ENCODE measurements around the gene ITIH6.
A peak's percentile ranks its signal among the peaks of the same experiment; 100 is the strongest.
"Not testable (repeated sequence)": the region's sequence is repeated elsewhere in the genome, so short reads cannot be mapped to it uniquely, and the experiment has no call there.

The ITIH6 gene

DNA sequence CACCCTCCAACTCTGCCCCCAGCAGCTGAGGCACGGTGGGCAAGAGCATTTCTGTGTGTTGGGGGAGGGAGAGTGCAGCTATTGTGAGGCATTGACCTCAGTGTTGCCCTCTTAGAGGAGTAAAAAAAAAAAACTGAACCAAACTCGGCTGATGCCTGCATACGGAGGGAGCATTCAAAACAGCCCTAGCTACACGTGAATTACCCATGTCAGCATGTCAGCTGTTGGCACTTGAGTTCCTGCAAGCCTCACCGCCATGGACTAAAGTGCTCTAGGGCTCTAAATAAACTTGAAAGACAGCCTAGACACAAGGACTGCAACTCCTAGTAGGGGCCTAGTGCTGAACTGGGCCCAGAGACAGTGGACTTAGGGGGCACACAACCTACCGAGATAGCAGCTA lies 22.0 kb downstream of the ITIH6 start:
- Mint-ChIP-seq H3K4me3 (no peak overlapping the region), H3K27me3 (ENCODE audit: low read depth, poor library complexity) (peaks cover 4% of the 10 kb centered on the region), H3K4me1 (peaks cover 46% of the 10 kb centered on the region), H3K27ac (no peak overlapping the region), H3K36me3 (ENCODE audit: low read depth) (peaks cover 13% of the 10 kb centered on the region), H3K9me3 (peaks cover 53% of the 10 kb centered on the region)
- TF ChIP-seq, protein P1, sequence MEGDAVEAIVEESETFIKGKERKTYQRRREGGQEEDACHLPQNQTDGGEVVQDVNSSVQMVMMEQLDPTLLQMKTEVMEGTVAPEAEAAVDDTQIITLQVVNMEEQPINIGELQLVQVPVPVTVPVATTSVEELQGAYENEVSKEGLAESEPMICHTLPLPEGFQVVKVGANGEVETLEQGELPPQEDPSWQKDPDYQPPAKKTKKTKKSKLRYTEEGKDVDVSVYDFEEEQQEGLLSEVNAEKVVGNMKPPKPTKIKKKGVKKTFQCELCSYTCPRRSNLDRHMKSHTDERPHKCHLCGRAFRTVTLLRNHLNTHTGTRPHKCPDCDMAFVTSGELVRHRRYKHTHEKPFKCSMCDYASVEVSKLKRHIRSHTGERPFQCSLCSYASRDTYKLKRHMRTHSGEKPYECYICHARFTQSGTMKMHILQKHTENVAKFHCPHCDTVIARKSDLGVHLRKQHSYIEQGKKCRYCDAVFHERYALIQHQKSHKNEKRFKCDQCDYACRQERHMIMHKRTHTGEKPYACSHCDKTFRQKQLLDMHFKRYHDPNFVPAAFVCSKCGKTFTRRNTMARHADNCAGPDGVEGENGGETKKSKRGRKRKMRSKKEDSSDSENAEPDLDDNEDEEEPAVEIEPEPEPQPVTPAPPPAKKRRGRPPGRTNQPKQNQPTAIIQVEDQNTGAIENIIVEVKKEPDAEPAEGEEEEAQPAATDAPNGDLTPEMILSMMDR (IDR thresholded peaks at IDR 0.05), result no peak
- no peak for DNase-seq

DNA sequence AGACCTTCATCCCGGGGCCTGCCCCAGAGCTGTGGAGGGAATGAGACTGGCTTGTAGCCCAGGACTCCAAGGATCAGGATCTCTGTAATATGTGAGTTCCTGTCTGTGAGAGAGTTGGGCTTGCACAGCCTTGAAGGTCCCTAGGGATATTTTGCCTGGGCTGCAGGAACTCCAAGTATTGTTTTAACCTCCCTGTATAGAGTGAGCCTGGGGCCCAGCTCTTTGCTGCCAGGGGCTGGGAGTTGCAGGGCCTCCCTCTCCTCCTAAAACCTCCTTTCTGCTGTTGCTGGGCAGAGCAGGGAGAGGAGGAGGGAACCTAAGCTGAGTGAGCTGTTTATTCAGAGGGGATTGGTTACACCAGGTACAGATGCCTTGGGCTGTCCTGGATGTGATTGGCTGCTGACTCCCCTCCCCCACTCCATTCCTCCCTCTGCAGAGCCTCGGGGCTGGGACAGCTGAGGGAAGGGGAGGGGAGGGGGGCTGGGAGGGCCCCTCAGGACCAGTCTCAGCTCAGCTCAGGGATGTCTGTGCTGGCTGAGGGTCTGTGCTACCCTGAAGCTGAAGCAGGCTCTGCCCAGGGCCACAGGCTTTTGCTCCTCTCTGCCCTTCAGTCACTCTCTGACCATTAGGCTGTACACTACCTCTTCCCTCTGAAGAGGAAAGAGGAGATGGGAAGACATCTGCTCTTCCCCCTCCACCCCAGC lies 23.5 kb downstream of the ITIH6 start:
- Mint-ChIP-seq H3K27ac (peak overlapping the region; percentile 99), H3K9me3 (peaks cover 59% of the 10 kb centered on the region), H3K4me3 (peak overlapping the region; percentile 67), H3K4me1 (peaks cover 56% of the 10 kb centered on the region), H3K36me3 (ENCODE audit: low read depth) (peaks cover 23% of the 10 kb centered on the region)
- DNase-seq, result peak; percentile 50
- H3K27me3 Mint-ChIP-seq (ENCODE audit: low read depth, poor library complexity), result not testable (repeated sequence)

DNA sequence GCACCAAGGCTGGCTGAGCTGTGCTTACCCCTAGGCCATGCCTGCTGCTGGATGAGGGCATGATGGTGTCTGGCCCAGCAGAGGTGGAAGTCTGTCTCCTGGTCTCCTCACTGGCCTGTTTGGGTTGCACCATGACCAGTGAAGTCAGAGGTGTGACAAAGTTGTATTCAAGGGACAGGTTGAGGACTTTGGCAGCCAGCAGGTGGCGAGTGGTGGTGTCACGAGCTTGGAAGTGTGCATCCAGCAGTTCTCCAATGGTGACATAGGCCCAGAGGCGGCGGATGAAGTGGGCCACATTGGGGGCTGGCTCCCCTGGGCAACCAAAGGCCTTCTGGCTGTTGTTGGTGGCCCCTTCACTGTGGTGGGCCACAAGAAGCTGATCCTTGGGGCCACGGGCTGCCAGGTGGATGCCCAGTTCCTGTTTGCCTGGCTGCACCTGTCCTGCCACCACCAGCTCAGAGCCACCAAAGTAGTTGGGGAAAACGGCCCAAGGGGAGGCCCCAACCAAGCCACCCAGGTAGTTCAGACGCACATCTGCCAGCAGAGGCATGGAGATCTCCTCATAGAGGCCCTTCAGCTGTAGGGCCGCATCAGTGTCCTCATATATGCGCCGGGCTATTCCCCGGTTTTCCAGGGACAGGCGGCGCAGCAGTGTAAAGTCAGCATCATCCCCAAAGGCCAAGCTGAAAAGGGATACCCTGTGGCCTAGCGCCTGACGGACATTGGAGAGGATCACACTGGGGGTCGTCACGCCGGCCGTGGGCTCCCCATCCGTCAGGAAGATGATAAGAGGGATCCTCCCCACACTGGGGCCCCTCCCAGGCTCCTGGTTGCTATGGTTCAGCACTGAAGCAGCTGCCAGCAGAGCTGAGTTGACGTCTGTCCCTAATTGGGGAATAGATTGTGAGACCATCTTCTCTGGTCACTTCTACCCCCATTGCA lies 39.7 kb downstream of the ITIH6 start:
- H3K9me3 Mint-ChIP-seq, result peaks cover 66% of the 10 kb centered on the region

DNA sequence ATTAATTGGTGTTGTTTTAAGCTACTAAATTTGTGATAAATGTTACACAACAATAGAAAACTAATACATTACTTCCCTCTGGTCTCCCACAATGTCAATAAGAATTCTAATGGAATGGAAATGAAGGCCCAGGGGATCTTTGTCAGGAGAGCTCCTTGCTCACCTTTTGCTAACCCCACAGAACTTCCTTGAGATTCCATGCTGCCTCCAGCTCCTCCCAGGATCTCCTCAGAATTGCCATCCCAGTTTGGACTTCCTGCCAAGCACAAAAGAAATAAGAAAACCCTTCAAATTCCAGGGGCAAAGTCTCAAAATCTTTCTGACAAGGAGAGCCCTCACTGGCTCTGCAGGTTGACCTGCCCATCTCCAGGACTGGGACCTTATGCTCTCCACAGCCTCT lies 43.2 kb downstream of the ITIH6 start:
- no peak for DNase-seq
- Mint-ChIP-seq H3K27me3 (ENCODE audit: low read depth, poor library complexity) (no peaks in the 10 kb centered on the region), H3K4me1 (peaks cover 14% of the 10 kb centered on the region), H3K4me3 (no peak overlapping the region), H3K9me3 (peaks cover 79% of the 10 kb centered on the region), H3K27ac (no peak overlapping the region), H3K36me3 (ENCODE audit: low read depth) (no peaks in the 10 kb centered on the region)
- TF ChIP-seq, protein P1 (IDR thresholded peaks at IDR 0.05), result no peak

More for the DNA sequence above, 39.7 kb downstream of the ITIH6 start:
- Mint-ChIP-seq H3K4me3 (no peak overlapping the region), H3K36me3 (ENCODE audit: low read depth) (no peaks in the 10 kb centered on the region), H3K4me1 (peaks cover 14% of the 10 kb centered on the region), H3K27me3 (ENCODE audit: low read depth, poor library complexity) (no peaks in the 10 kb centered on the region), H3K27ac (no peak overlapping the region)
- TF ChIP-seq, protein P1 (IDR thresholded peaks at IDR 0.05), result no peak
- no peak for DNase-seq

DNA sequence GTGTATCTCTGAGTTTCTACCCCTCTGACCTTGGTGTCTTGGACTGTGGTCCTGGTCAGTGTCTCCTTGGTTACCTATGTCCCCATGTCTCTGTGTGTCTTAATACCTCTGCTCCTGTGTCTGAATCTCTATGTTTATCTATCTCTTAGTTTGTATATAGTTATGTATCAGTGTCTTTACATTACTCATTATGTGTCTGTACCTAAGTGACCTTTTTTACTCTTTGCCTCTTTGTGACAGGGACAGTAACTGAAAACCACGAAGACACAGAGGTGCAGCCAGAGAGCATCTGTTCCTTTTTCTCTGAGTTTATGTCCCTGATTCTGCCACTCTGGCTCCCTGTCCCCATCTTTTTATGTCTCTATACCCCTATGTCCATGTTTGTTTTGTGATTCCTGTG lies 49.4 kb downstream of the ITIH6 start:
- H3K27me3 Mint-ChIP-seq (ENCODE audit: low read depth, poor library complexity), result no peaks in the 10 kb centered on the region
- no peak for DNase-seq
- no peaks in the 10 kb centered on the region for H3K4me1 Mint-ChIP-seq
- H3K36me3 Mint-ChIP-seq (ENCODE audit: low read depth), result no peaks in the 10 kb centered on the region
- H3K4me3 Mint-ChIP-seq, result no peak overlapping the region
- peaks cover 50% of the 10 kb centered on the region for H3K9me3 Mint-ChIP-seq
- H3K27ac Mint-ChIP-seq, result no peak overlapping the region
- TF ChIP-seq, protein P1 (IDR thresholded peaks at IDR 0.05), result no peak

DNA sequence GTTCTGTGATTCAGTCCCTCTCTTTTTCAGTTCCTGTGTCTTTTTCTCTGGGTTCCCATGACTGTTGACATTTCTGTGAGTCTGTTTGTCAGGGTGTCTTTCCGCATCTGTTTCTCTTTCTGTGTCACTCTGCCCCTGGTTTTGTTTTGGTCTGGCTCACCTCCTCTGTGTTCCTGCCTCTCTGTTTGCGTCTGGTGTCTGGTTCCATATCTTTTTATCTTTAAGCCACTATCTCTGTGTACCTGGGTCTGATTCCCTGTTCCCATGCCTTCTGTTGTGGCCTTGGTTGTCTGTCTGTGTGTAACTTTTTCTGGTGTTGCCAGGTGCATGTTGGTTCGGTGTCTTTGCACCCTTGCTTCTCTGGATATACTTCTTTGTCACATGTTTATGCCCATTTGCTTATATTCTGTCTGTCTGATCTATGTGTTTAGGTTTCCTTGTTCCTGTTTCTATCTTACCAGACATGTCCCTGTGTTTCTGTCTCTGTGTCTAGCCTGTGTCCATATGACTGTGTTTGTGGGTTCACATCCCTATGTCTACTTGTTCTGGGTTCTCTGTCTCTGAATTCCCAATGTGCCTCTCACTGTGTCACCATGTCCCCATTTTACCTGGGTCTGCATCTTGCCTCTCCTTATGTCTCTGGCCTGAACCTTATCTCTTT lies 50.2 kb downstream of the ITIH6 start:
- Mint-ChIP-seq H3K4me1 (no peaks in the 10 kb centered on the region), H3K9me3 (peaks cover 52% of the 10 kb centered on the region), H3K4me3 (no peak overlapping the region), H3K27ac (no peak overlapping the region), H3K27me3 (ENCODE audit: low read depth, poor library complexity) (no peaks in the 10 kb centered on the region), H3K36me3 (ENCODE audit: low read depth) (no peaks in the 10 kb centered on the region)
- TF ChIP-seq, protein P1 (IDR thresholded peaks at IDR 0.05), result no peak
- DNase-seq, result no peak

Measured in nephron progenitor cell (in vitro differentiated cells).